Activated CD4-positive, alpha-beta T cell treated with anti-CD3 and anti-CD28 coated beads, Interleukin-2, amount 50 U/mL, for 48 hours (primary cell): ENCODE results near the gene PRPF40B.

Experiments
- DNase-seq, 2 experiments: peaks; one replicate each; pipeline ENCODE4 v3.0.0-alpha.2; 2020

The PRPF40B gene

GRCh38 chr12:49636979-49637755 lies 13.8 kb downstream of the PRPF40B start:
- DNase-seq, result peak; percentile 53 to 65

GRCh38 chr12:49641748-49642369 lies 18.5 kb downstream of the PRPF40B start:
- DNase-seq, result no peak

GRCh38 chr12:49642370-49642802 lies 19.0 kb downstream of the PRPF40B start:
- DNase-seq, result no peak

- DNase-seq, result no peak
Observed at GRCh38 chr12:49643135-49643534, 19.8 kb downstream of the PRPF40B start.

GRCh38 chr12:49643961-49644619 lies 20.7 kb downstream of the PRPF40B start:
- no peak for DNase-seq

- peak; percentile 82 to 84 for DNase-seq
Observed at GRCh38 chr12:49644620-49644994, 21.2 kb downstream of the PRPF40B start.

- no peak for DNase-seq
Observed at GRCh38 chr12:49645146-49646039, 22.0 kb downstream of the PRPF40B start.

- no peak for DNase-seq
Observed at GRCh38 chr12:49646331-49646830, 23.0 kb downstream of the PRPF40B start.

GRCh38 chr12:49646871-49647654 lies 23.7 kb downstream of the PRPF40B start:
- DNase-seq, result no peak

- DNase-seq, result no peak
Observed at GRCh38 chr12:49647827-49648711, 24.7 kb downstream of the PRPF40B start.

GRCh38 chr12:49648712-49649003 lies 25.3 kb downstream of the PRPF40B start:
- DNase-seq, result no peak

GRCh38 chr12:49649445-49649844 lies 26.1 kb downstream of the PRPF40B start:
- no peak for DNase-seq

GRCh38 chr12:49649892-49650291 lies 26.5 kb downstream of the PRPF40B start:
- no peak for DNase-seq

- no peak for DNase-seq
Observed at GRCh38 chr12:49651855-49652254, 28.5 kb downstream of the PRPF40B start.

GRCh38 chr12:49652921-49653520 lies 29.7 kb downstream of the PRPF40B start:
- no peak for DNase-seq

- DNase-seq, result no peak
Observed at GRCh38 chr12:49654715-49655114, 31.4 kb downstream of the PRPF40B start.

- no peak for DNase-seq
Observed at GRCh38 chr12:49655595-49656236, 32.4 kb downstream of the PRPF40B start.

GRCh38 chr12:49658276-49658675 lies 34.9 kb downstream of the PRPF40B start:
- no peak for DNase-seq

GRCh38 chr12:49659753-49660152 lies 36.4 kb downstream of the PRPF40B start:
- no peak for DNase-seq

GRCh38 chr12:49661191-49661590 lies 37.8 kb downstream of the PRPF40B start:
- peak; percentile 31 to 45 for DNase-seq
